ENCODE data around the gene C19orf81.
A peak's percentile ranks its signal among the peaks of the same experiment; 100 is the strongest.

Gene C19orf81

DNA sequence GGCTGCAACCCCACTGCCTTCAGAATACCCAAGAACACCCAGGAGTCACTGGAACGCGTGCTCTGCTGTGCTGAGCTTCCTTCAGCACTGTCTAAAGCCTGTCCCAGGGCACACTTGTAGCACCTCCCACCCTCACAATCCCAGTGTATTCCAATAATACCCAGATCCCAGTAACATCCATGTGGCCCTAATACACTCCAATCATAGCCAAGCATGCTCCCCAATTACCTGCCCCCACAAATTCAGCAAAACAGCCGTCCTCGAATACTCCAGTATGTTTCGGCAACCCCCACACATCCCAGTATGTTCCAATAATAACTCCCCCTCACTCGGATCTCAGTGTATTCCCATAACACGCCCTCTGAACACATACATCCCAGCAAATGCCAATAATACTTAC is 41.2 kb downstream of the C19orf81 start:
- DNase-seq, result no peak

DNA sequence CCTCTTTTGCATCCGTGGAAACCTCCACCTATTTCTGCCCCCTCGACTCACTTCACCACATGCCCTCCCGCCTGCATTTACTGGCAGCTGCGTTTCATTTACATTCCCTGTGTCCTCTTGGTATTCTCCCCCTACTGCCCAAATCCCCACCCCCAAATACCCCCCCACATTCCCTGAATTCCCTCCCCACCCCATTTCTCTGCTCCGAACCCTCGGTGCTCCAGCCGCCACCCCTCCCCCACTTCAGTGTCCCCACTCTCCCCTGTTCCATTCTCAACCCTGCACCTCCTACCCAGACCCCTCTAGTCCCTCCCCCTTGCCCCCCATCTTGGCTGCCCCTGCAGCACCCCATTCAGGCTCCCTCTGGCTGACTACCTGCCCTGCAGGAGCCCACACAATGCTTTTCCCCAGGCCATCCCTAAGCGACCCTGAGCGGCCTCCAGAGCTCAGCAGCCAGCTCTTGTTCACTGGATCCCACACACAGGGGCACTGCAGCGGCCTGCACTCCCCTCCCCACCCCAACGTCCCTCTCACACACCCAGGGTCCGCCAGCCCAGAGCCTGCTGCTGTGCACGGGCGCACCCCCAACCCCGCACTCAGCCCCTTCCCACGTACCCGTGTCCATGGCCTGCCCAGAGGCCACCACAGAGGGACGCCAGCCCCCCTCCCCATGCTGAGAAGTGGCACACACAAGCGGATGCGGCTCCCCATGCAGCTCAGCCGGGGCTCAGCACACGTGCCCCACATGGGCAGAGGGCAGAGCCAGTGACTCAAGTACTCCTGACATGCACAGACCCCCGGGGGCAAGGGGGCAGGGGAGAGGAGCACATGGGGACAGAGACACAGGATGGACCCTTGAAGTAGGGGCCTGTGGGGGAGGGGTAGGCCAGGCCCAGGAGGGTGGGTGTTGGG is 44.1 kb downstream of the C19orf81 start:
- no peak for DNase-seq

DNA sequence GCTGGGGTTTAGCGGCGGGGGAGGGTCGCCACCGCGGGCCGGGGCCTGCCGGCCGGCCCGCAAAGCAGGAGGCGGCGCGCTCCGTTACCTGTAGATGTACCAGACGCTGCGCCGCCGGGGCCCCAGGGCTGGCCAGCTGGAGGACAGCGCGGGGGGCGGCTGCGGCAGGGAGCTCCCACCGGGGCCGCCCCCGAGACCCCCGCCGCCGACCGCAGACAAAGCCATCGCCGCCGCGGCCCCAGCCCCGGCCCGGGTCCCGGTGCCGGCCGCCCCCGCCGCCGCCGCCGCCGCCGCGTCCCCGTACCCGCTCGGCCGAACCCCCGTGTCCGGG is 45.5 kb downstream of the C19orf81 start:
- DNase-seq, result no peak

DNA sequence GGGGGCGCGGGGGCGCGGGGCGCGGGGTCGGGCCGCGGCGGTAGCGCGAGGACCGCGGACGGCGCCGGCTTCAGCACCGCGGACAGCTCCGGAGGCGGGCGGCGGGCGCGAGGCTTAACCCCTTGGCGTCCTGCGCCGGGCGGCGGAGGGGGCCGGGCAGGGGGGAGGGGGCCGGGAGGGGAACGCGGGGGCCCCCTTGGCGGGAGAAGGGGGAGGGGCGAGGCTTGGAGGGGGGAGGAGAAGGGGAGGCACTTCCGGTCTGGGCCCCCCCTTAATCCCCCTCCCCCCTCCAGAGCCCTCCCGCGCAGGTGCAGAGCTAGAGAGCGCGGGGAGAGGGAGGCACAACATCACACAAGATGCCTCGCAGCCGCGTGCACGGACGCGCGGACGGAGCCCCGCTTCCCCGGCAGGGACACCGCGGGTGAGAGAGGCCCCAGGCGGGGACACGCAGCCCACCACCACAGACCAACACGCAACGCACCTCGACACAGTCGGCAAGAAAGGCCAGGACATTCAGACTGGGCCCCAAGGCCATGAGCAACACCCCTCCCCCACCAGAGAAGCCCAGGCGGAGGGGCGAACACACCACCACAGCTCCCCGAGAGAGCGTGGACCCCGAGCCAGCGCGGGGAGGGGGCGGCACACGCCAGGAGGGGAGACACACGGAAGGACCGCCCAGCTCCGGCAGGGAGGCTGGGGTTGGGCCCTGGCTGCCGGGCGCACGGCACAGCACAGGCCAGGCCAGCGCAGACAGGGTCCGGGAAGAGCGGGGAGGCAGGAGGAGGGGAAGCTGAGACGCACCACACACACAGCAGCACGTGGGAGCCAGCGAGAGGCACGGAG is 46.2 kb downstream of the C19orf81 start:
- no peak for DNase-seq

DNA sequence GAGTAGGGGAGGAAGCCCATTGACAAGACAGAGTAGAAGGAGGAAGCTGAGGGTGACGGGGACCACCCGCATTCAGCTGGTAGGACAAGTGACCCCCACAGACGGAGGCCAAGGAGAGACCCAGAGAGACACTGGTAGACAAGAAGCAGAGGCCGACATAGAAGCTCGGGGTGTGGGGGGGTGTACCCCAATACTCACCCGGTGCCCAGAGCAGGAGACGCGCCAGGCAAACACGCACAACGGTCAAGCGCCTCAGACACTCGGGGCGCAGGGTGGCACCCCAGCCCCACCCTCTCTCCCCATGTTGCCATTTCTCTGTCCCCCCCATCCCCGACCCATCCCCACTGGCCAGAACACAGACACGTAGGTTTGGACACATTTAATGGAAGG is 46.8 kb downstream of the C19orf81 start:
- DNase-seq, result no peak

DNA sequence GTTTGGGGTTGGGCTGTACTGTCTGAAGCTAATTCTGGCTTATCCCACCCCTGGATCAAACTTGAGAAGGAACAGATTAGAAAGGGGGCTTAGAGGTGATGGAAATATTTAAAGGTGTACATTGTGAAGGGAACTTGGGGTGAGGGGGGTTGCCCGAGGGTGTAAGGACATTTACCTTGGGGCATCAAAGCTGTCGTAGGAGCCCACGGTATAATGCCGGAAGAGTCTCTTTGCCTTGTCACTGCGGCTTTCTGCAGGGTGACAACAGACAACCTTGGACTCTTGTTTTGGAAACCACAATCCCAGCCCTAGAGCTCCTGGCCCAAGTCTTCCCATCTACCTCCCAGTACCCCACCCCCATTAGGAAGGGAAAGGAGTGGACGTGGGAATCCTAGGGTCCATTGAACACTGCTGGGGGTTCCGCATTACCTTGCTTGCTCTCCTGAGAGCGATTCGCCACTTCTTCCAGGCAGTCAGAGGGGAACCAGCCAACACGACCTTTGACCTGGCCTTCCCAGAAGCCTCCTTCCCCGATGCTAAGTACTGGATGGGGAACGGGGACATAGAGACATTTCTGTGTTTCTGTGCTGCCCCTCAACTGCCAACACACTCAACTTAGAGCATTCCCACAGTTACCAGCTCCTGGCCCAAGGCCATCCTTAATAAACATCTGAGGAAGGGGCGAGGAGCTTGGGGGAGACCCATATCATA is 48.3 kb downstream of the C19orf81 start:
- DNase-seq, result no peak

DNA sequence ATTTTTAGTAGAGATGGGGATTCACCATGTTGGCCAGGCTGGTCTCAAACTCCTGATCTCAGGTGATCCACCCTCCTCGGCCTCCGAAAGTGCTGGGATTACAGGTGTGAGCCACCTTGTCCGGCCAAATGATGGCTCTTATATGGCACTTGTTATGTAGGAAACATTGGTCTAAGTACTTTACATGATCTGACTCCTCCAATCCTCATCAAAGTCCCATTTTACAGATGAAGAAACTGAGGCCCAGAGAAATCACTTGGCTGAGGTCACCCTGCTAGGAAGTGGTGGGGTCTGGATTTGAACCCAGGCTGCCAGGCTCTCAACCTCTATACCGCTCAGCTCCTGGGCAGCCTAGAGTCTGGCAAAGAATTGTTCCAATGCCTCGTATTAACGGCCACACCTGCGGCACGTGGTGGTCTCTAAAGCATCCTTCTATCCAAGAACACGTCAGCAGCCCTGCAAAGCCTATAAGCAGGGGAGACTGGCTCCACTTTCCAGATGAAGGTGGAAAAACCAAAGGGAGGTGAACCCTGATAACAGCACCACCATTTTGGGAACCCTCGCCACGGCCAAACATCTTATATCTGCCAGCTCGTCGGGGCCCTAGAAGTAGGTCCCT is 52.2 kb downstream of the C19orf81 start:
- no peak for DNase-seq

DNA sequence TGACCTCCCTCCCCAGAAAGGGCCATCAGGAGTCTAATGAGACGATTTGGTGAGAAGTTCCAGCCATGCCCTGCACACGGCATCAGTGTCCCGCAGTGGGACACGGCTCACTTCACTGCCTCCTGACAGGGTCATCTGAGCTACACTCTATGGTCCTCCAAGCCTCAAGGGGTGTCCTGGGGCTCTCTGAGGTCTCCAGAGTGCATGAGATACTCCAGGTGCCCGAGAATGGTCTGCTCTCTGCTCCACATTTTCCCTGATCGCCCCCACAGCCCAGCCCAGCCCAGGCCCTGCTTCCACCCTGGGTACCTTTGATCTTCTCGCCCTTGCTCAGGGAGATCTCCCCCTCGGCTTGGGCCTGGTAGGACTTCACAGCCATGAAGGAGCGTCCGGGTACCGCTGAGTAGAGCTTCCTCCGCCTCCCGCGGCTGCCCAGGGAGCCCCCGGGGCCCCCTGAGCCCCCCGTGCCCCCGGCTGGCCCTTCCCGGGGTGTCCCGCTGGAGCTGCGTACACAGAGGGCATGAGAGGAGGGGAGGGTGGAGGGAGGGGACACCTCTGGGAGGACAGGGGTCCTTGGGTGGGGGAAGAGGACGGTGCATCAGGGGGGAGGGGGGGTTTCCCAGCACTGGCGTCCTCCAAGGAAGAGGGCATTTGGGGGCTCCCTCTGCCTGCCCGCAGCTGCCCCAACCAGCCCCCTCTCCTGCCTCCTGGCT is 53.1 kb downstream of the C19orf81 start:
- DNase-seq, result no peak

DNA sequence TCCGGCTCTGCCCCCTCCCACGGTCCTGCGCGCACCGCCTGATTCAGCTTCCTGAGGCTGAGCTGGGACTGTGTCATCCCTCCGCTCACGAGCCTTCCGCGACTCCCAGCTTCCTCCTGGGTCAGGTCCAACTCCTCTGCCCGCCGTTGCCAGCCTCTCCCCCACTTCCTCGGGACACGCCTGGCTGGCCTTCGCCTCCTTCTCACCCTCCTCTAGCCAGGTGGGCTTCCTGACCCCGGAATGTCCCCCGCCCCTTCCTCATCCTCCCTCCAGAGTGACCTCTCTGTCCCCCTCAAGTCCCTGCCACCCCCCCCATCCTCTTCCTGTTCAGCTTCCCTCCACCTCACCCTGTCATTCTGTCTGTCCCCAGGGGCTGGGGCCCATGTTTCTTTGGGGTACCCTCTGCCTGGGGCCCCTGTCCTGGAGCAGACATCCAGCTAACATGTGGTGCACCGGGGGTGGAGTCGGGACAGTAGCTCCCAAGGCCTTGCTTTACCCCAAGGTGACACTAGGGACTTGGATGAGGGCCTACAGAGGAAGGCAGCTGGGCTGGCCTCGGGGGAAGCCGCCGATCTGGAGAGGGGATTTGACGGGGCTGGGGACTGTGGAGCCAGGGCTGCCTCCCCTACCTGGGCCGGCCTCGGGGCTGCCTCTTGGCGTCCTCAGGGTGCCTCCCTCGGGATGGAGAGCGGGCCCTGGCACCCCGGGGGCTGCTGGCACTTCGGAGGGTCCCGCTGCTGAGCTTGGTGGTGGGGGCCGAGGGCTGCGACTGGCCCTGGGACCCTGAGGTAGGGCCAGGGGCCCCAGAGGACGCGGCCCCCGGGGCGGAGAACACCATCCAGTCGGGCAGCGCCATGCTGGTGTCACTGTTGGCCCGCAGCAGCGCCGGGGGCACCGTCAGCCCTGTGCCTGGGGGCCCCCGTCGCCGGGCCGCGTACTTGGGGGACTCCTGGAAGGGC is 53.9 kb downstream of the C19orf81 start:
- no peak for DNase-seq

DNA sequence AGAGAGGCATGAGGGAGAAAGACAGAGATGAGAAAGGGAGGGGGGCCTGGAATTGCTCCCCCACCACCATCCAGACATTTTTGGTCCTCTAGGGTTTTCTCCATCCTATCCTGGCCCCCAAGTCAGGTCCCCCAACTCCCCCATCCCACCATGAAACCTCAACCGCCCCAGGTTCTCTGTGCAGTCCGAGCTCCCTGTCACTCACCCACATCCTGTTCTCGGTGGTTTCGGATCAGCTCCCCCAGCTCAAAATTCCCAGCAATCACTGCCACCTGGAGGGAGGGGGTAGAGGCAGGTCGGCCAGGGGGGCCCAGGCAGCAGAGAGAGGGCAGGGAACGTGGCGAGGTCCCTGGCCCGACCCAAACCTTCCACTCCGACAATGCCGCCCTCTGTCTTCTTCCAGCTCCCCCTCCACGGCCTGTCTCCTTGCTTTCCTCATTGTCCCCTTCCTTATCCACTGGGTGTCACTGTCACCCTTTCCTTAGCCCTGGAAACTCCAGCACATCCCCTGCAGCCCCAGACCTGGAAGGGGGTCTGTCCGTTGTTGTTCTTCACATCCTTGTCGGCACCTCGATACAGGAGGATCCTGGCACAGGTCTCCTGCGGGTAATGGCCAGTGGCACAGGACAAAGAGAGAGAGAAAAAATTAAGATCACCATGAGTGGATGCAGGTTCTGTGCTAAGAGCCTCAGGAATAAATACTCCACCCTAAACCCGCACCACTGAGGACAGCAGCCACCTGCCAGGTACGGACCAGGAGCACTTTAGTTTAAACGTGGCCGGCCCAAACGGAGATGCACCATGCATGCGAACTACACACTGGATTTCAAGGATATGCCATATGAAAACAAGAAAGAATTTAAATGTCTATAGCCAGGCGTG is 54.9 kb downstream of the C19orf81 start:
- DNase-seq, result no peak

DNA sequence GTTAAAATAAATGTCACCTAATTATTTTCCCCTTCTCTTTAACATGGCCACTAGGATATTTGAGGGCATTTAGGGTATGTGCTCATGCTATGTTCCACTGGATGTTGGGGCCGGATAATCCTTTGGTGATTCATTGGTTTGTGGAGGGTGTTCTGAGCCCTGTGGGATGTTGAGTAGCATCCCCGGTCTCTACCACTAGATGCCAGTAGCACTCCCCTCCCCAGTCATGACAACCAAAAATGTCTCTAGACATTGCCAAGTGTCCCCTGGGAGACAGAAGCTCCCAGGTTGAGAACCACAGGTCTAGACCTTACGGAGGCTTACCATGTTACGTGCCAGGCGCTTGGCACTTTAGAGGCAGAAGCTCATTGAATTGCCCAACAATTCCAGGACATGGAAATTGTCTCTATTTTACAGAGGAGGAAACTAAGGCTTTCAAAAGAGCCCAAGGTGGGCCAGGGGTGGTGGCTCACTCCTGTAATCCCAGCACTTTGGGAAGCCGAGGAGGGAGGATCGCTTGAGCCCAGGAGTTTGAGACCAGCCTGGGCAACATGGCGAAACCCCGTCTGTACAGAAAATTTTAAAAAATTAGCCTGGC is 56.3 kb downstream of the C19orf81 start:
- DNase-seq, result peak; percentile 91

DNA sequence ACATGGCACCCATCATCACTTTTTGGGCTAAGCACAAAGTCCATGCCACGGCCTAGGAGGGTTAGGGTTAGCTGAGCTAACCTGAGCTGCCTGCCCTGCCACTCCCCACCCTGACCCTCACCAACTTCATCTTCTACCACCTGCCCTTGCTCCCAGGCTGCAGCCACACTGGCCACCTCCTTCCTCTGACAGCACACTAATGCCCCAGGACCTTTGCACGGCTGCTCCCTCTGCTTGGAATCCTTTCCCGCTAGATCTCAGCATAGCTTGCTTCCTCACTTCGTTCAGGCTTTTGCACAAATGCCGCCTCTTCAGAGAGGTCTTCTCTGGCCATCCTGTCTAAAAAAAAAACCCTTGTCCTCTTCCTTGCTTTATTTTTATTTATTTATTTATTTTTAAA is 57.1 kb downstream of the C19orf81 start:
- no peak for DNase-seq

DNA sequence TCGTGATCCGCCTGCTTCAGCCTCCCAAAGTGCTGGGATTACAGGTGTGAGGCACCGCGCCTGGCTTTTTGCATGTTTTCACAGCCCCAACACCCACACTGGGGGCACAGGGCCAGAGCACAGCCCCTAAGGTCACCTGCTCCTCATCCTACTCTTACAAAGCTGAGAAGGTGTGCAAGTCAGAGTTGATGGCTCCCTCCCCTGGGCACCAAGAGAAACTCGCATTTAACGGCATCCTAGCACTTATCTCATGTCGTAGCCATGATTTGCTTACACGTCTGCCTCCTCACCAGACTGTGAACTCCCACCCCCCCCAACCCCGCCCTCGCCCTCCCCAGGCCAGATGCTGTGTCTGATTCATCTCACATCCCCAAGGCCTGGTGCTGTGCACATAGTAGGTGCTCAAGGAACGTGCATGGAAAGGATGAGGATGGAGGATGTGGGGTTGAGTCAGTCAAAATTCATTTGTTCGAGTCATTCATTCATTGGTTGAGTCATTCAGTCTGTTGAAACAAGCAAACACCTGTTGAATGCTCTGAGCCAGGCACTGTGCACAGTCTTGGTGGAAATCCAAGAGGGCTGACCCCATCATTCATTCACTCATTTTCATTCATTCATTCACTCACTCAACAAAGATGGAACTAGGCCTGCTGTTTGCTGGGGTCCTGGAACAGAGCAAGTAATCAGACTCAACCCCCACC is 59.1 kb downstream of the C19orf81 start:
- DNase-seq, result no peak

Data from MV-4-11 (cell line).